Measurements from ENCODE around the gene C18orf32.

DNA sequence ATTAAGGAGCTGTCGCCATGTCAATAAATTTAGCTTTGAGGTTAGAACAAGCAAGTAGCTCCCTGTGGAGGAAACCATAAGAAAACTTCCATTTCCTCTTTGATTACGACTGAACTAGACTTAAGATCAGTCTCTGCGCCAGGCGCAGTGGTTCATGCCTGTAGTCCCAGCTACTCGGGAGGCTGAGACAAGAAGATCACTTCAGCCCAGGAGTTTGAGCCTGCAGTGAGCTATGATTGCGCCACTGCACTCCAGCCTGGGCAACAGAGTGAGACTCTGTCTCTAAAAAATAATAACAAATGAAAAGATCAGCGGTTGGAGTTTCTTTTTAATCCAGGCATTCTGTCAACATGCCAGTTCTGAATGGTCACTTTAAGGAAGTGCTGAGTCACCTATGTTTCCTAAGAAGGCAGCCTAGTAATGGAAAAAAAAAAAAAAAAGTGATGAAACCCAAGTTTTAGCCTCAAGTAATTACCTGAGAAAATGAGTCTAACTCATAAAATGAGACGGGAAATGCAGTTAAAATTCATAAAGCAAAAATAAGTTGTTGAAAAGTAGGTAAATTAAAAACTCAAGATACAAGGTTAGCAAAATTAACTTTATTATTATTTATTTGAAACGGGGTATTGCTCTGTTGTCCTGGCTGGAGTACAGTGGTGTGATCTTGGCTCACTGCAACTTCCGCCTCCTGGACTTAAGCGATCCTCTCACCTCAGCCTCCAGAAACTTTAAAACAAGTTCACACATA is 10.2 kb downstream of the C18orf32 start:
- no peak for TF ChIP-seq EZH2 (IDR thresholded peaks at IDR 0.05; ENCODE audit: borderline replicate concordance, insufficient read depth, low read depth, low read length, poor library complexity, severe bottlenecking)
- TF ChIP-seq, protein P1, sequence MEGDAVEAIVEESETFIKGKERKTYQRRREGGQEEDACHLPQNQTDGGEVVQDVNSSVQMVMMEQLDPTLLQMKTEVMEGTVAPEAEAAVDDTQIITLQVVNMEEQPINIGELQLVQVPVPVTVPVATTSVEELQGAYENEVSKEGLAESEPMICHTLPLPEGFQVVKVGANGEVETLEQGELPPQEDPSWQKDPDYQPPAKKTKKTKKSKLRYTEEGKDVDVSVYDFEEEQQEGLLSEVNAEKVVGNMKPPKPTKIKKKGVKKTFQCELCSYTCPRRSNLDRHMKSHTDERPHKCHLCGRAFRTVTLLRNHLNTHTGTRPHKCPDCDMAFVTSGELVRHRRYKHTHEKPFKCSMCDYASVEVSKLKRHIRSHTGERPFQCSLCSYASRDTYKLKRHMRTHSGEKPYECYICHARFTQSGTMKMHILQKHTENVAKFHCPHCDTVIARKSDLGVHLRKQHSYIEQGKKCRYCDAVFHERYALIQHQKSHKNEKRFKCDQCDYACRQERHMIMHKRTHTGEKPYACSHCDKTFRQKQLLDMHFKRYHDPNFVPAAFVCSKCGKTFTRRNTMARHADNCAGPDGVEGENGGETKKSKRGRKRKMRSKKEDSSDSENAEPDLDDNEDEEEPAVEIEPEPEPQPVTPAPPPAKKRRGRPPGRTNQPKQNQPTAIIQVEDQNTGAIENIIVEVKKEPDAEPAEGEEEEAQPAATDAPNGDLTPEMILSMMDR (IDR thresholded peaks at IDR 0.05): no peak

Data from B cell (primary cell).